Liver (tissue), 9 donors: ENCODE measurements around the gene PPP2R3B. TPM values are rescaled to one million over a fixed set of nuclear protein-coding genes. Genes with fewer than 3 reads are reported as not detected.

Experiments used
- DNase-seq: peaks from one replicate; pipeline ENCODE4 v3.0.0-alpha.2; 2017; ENCODE audit warnings: low spot score
- H3K27ac ChIP-seq, 2 donors: one replicate each; pipeline ENCODE4 v1.7.0; 2013; ENCODE audit warnings: inconsistent platforms in 2 of 2, low read length in 2 of 2, control low read depth in 1 of 2, low read depth in 1 of 2, mild to moderate bottlenecking in 1 of 2
- H3K27me3 ChIP-seq, 4 donors: one replicate each; pipeline versions ENCODE4 v1.6.1 to v1.7.0; 2013; ENCODE audit warnings: low read length in 3 of 4, inconsistent platforms in 1 of 4, mild to moderate bottlenecking in 1 of 4, moderate library complexity in 1 of 4; ENCODE audit not compliant: control insufficient read depth in 4 of 4, insufficient read depth in 4 of 4
- H3K36me3 ChIP-seq, 4 donors: one replicate each; pipeline versions ENCODE4 v1.6.1 to v1.7.0; 2013; ENCODE audit warnings: low read length in 3 of 4, mild to moderate bottlenecking in 3 of 4, low read depth in 1 of 4, moderate library complexity in 1 of 4; ENCODE audit not compliant: control insufficient read depth in 4 of 4, insufficient read depth in 3 of 4
- H3K4me1 ChIP-seq, 4 donors: one replicate each; pipeline versions ENCODE4 v1.6.1 to v1.7.0; 2013; ENCODE audit warnings: low read length in 3 of 4, mild to moderate bottlenecking in 3 of 4, moderate library complexity in 1 of 4; ENCODE audit not compliant: control insufficient read depth in 4 of 4, insufficient read depth in 4 of 4
- H3K4me3 ChIP-seq, 3 donors: one replicate each; pipeline versions ENCODE4 v1.6.1 to v1.7.0; 2013; ENCODE audit warnings: low read length in 3 of 3, control low read depth in 1 of 3, low read depth in 1 of 3, mild to moderate bottlenecking in 1 of 3
- H3K9ac ChIP-seq, 2 donors: one replicate each; pipeline ENCODE4 v1.7.0; 2013; ENCODE audit warnings: low read length in 2 of 2, mild to moderate bottlenecking in 2 of 2, moderate library complexity in 2 of 2, control low read depth in 1 of 2, low read depth in 1 of 2
- H3K9me3 ChIP-seq, 4 donors: one replicate each; pipeline versions ENCODE4 v1.6.1 to v1.7.0; 2013; ENCODE audit warnings: low read length in 3 of 4; ENCODE audit not compliant: control insufficient read depth in 4 of 4
- EGR1 ChIP-seq, 2 donors: IDR thresholded peaks; 2 replicates each; pipeline ENCODE4 v1.6.1; 2016 to 2018; ENCODE audit warnings: antibody characterized with exemption in 2 of 2, low read depth in 2 of 2
- FOXA1 ChIP-seq: IDR thresholded peaks from 2 replicates; pipeline ENCODE4 v1.6.1; 2016; ENCODE audit warnings: antibody characterized with exemption
- FOXA2 ChIP-seq: IDR thresholded peaks from 2 replicates; pipeline ENCODE4 v1.6.1; 2016; ENCODE audit warnings: antibody characterized with exemption
- GABPA ChIP-seq, 2 donors: IDR thresholded peaks in 1 of 2; conservative IDR thresholded peaks in 1 of 2; 2 replicates each; pipeline ENCODE4 v1.6.1; 2016; ENCODE audit warnings: antibody characterized with exemption in 2 of 2, mild to moderate bottlenecking in 1 of 2, moderate library complexity in 1 of 2
- HNF4A ChIP-seq, 2 donors: conservative IDR thresholded peaks; 2 replicates each; pipeline ENCODE4 v1.6.1; 2016; ENCODE audit warnings: antibody characterized with exemption in 2 of 2, mild to moderate bottlenecking in 2 of 2
- NR2F2 ChIP-seq: IDR thresholded peaks from 2 replicates; pipeline ENCODE4 v1.6.1; 2016; ENCODE audit warnings: antibody characterized with exemption
- RAD21 ChIP-seq, 2 donors: IDR thresholded peaks; 2 replicates each; pipeline ENCODE4 v1.6.1; 2016; ENCODE audit warnings: antibody characterized with exemption in 2 of 2, mild to moderate bottlenecking in 2 of 2
- RXRA ChIP-seq, 2 donors: IDR thresholded peaks; 2 replicates each; pipeline ENCODE4 v1.6.1; 2017 to 2018; ENCODE audit warnings: antibody characterized with exemption in 2 of 2, mild to moderate bottlenecking in 1 of 2
- SP1 ChIP-seq: IDR thresholded peaks from 2 replicates; pipeline ENCODE4 v1.6.1; 2018; ENCODE audit warnings: antibody characterized with exemption, mild to moderate bottlenecking
- TAF1 ChIP-seq: conservative IDR thresholded peaks from 2 replicates; pipeline ENCODE4 v1.6.1; 2016; ENCODE audit warnings: antibody characterized with exemption, mild to moderate bottlenecking
- YY1 ChIP-seq: IDR thresholded peaks from 2 replicates; pipeline ENCODE4 v1.6.1; 2016; ENCODE audit warnings: antibody characterized with exemption, mild to moderate bottlenecking
- WGBS: extraction: QIAGEN DNeasy Blood & Tissue Kit; methylation state at CpG from one replicate; pipeline ENCODE4 v1.1.7; 2013; 5-methylcytosine and 5-hydroxymethylcytosine counted together
- polyA plus RNA-seq, 2 donors: library from polyadenylated mRNA; stranded (reverse) in 1 of 2; unstranded in 1 of 2; fragments of 200-250 nt in 1 of 2; fragments of >200 nt in 1 of 2; fragmentation: Nextera tagmentation in 1 of 2; extraction: Ambion mirVana in 1 of 2; gene quantifications; one replicate each; pipeline versions ENCODE4 v1.2.1 to v1.2.3, GENCODE V29; 2013 to 2015
- total RNA-seq, 2 donors: library from RNA; depleted of rRNA; stranded (reverse); fragments of >200 nt; gene quantifications; one replicate each; pipeline ENCODE4 v1.2.3, GENCODE V29; 2014
- TF ChIP-seq, protein P1 (sequence below): IDR thresholded peaks from 2 replicates; pipeline ENCODE4 v1.6.1; 2016; ENCODE audit warnings: antibody characterized with exemption
- TF ChIP-seq, protein P2 (sequence below): IDR thresholded peaks from 2 replicates; pipeline ENCODE4 v1.6.1; 2016; ENCODE audit warnings: antibody characterized with exemption
- TF ChIP-seq, protein P3 (sequence below): fragments of 150-350 bp; IDR thresholded peaks from 2 replicates; pipeline ENCODE4 v1.5.1; 2017; ENCODE audit warnings: improper control_type of control experiment, low read depth, low read length; ENCODE audit not compliant: missing input control
- TF ChIP-seq, protein P4 (sequence below): IDR thresholded peaks from 2 replicates; pipeline ENCODE4 v1.6.1; 2016; ENCODE audit warnings: antibody characterized with exemption, mild to moderate bottlenecking
- TF ChIP-seq, protein P5 (sequence below): IDR thresholded peaks from 2 replicates; pipeline ENCODE4 v1.6.1; 2016; ENCODE audit warnings: antibody characterized with exemption
- donor health status: healthy.
- donor health status: healthy.
- donor health status: healthy.
- donor health status: healthy.
- donor health status: healthy.

The PPP2R3B gene
- total and polyA plus RNA-seq, 4 donors: 1.2 to 8.2 (median 4.3) TPM

DNA sequence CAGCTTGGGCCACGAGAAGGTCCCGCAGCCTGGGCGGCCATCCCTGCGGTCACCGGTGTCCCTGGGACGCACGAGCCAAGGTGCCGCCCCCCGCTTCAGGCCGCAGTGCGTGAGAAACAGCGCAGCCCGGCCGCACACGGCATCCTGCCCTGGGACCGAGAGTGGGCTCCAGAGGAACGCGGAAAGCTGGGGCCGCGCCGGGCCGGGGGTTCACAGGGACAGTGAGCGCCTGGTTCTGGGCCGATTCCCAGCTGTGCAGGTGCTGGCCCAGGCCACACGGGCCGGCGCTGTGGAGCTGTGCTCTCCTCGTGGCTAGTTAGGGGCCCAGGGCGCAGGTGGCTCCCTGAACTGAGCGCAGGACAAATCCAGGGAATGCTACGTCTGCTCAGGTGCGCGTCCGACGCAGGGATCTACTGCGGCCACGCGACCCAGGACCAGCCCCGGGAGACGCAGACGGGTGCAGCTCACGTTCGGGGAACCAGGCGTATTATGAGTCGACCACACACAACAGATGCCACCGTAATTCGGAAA is 42.3 kb downstream of the PPP2R3B start:
- H3K36me3 ChIP-seq: peaks cover 0 to 3% (median 0%) of the 10 kb centered on the region in 4 donors
- no peak for DNase-seq
- H3K27me3 ChIP-seq: no peaks in the 10 kb centered on the region
- H3K4me3 ChIP-seq: no peak overlapping the region
- no peaks in the 10 kb centered on the region for H3K9me3 ChIP-seq
- WGBS: 99% methylated on average over 47 of the region's 47 CpGs
- no peak overlapping the region for H3K27ac ChIP-seq
- TF ChIP-seq, protein P1, sequence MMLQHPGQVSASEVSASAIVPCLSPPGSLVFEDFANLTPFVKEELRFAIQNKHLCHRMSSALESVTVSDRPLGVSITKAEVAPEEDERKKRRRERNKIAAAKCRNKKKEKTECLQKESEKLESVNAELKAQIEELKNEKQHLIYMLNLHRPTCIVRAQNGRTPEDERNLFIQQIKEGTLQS: no peak
- TF ChIP-seq YY1 (no peak), RXRA (IDR thresholded peaks at IDR 0.05) (no peak), NR2F2 (no peak), HNF4A (conservative IDR thresholded peaks at IDR 0.05) (no peak), SP1 (no peak), EGR1 (IDR thresholded peaks at IDR 0.05; ENCODE audit: low read depth in 2 of 2) (no peak), TAF1 (no peak), RAD21 (IDR thresholded peaks at IDR 0.05) (no peak), GABPA (IDR thresholded peaks at IDR 0.05 in 1 of 2, conservative IDR thresholded peaks at IDR 0.05 in 1 of 2) (no peak), FOXA1 (no peak)
- TF ChIP-seq, protein P2, sequence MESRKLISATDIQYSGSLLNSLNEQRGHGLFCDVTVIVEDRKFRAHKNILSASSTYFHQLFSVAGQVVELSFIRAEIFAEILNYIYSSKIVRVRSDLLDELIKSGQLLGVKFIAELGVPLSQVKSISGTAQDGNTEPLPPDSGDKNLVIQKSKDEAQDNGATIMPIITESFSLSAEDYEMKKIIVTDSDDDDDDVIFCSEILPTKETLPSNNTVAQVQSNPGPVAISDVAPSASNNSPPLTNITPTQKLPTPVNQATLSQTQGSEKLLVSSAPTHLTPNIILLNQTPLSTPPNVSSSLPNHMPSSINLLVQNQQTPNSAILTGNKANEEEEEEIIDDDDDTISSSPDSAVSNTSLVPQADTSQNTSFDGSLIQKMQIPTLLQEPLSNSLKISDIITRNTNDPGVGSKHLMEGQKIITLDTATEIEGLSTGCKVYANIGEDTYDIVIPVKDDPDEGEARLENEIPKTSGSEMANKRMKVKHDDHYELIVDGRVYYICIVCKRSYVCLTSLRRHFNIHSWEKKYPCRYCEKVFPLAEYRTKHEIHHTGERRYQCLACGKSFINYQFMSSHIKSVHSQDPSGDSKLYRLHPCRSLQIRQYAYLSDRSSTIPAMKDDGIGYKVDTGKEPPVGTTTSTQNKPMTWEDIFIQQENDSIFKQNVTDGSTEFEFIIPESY: no peak
- TF ChIP-seq, protein P3, sequence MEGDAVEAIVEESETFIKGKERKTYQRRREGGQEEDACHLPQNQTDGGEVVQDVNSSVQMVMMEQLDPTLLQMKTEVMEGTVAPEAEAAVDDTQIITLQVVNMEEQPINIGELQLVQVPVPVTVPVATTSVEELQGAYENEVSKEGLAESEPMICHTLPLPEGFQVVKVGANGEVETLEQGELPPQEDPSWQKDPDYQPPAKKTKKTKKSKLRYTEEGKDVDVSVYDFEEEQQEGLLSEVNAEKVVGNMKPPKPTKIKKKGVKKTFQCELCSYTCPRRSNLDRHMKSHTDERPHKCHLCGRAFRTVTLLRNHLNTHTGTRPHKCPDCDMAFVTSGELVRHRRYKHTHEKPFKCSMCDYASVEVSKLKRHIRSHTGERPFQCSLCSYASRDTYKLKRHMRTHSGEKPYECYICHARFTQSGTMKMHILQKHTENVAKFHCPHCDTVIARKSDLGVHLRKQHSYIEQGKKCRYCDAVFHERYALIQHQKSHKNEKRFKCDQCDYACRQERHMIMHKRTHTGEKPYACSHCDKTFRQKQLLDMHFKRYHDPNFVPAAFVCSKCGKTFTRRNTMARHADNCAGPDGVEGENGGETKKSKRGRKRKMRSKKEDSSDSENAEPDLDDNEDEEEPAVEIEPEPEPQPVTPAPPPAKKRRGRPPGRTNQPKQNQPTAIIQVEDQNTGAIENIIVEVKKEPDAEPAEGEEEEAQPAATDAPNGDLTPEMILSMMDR: no peak
- TF ChIP-seq, protein P4, sequence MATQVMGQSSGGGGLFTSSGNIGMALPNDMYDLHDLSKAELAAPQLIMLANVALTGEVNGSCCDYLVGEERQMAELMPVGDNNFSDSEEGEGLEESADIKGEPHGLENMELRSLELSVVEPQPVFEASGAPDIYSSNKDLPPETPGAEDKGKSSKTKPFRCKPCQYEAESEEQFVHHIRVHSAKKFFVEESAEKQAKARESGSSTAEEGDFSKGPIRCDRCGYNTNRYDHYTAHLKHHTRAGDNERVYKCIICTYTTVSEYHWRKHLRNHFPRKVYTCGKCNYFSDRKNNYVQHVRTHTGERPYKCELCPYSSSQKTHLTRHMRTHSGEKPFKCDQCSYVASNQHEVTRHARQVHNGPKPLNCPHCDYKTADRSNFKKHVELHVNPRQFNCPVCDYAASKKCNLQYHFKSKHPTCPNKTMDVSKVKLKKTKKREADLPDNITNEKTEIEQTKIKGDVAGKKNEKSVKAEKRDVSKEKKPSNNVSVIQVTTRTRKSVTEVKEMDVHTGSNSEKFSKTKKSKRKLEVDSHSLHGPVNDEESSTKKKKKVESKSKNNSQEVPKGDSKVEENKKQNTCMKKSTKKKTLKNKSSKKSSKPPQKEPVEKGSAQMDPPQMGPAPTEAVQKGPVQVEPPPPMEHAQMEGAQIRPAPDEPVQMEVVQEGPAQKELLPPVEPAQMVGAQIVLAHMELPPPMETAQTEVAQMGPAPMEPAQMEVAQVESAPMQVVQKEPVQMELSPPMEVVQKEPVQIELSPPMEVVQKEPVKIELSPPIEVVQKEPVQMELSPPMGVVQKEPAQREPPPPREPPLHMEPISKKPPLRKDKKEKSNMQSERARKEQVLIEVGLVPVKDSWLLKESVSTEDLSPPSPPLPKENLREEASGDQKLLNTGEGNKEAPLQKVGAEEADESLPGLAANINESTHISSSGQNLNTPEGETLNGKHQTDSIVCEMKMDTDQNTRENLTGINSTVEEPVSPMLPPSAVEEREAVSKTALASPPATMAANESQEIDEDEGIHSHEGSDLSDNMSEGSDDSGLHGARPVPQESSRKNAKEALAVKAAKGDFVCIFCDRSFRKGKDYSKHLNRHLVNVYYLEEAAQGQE: no peak
- TF ChIP-seq, protein P5, sequence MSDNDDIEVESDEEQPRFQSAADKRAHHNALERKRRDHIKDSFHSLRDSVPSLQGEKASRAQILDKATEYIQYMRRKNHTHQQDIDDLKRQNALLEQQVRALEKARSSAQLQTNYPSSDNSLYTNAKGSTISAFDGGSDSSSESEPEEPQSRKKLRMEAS: no peak
- no peaks in the 10 kb centered on the region for H3K4me1 ChIP-seq
- no peak overlapping the region for H3K9ac ChIP-seq

DNA sequence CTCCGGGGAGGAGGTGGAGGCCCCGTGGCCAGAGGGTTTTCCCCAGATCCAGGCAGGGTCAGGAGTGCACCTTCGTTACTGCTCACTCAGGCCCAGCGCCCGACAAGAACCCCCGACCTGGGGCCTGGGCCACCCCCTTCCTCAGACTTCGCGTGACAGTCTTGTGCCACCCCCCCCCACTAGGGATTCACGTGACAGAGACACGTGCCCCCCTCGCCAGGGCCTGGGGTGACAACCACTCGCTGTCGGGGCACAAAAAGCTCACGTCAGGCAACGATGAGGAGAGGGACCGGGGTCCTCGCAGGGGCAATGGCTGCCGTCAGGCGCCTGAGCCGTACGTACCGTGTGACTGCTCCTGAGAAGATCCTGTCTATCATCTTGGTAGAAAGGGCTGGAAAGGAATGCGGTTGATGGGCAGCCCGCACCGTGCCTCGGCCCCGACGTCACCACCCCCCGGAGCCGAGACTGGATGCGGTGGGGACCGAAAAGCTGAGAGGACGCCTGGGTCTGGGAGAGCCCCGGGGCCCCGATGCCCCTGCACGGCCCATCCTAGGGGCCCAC is 45.1 kb downstream of the PPP2R3B start:
- Histone ChIP-seq H3K9ac (no peak overlapping the region), H3K9me3 (no peaks in the 10 kb centered on the region), H3K4me1 (no peaks in the 10 kb centered on the region), H3K27me3 (no peaks in the 10 kb centered on the region), H3K36me3 (peaks cover 0 to 6% (median 1%) of the 10 kb centered on the region in 4 donors), H3K27ac (no peak overlapping the region), H3K4me3 (no peak overlapping the region)
- no peak for DNase-seq
- TF ChIP-seq GABPA (IDR thresholded peaks at IDR 0.05 in 1 of 2, conservative IDR thresholded peaks at IDR 0.05 in 1 of 2) (no peak), FOXA2 (no peak), RAD21 (IDR thresholded peaks at IDR 0.05) (no peak), TAF1 (no peak)
- TF ChIP-seq, protein P1: no peak
- 96% methylated on average over 36 of the region's 36 CpGs for WGBS
